Prostate gland (tissue), 2 donors: ENCODE measurements around the gene KPNA4. TPM values are rescaled to one million over a fixed set of nuclear protein-coding genes. Genes with fewer than 3 reads are reported as not detected.

Source experiments
- DNase-seq: peaks from one replicate; pipeline ENCODE4 v3.0.0-alpha.2; 2019; ENCODE audit warnings: low spot score
- H3K27ac ChIP-seq, 2 donors: fragments of 200-600 bp; sonication (generic); 2 replicates each; pipeline ENCODE4 v1.5.1; 2017 to 2019
- H3K27me3 ChIP-seq: fragments of 200-600 bp; sonication (generic); replicated peaks from 2 replicates; pipeline ENCODE4 v1.5.1; 2019; ENCODE audit not compliant: insufficient read depth
- H3K36me3 ChIP-seq, 2 donors: fragments of 200-600 bp; sonication (generic); 1 replicate in 1 of 2; 2 replicates in 1 of 2; pipeline versions ENCODE4 v1.5.1 to v1.8.1; 2017 to 2019
- H3K4me1 ChIP-seq: fragments of 200-600 bp; sonication (generic); replicated peaks from 2 replicates; pipeline ENCODE4 v1.5.1; 2019
- H3K4me3 ChIP-seq, 2 donors: fragments of 200-600 bp; sonication (generic); 2 replicates each; pipeline ENCODE4 v1.5.1; 2017 to 2019
- H3K9me3 ChIP-seq: fragments of 200-600 bp; sonication (generic); 2 replicates; pipeline ENCODE4 v1.5.1; 2017
- POLR2A ChIP-seq: fragments of 450-650 bp; IDR thresholded peaks from one replicate; pipeline ENCODE4 v1.6.1; 2016; ENCODE audit warnings: antibody characterized with exemption, mild to moderate bottlenecking
- POLR2AphosphoS5 ChIP-seq: sonication (generic); formaldehyde crosslinking; IDR thresholded peaks from one replicate; pipeline ENCODE4 v1.6.1; 2017; ENCODE audit warnings: antibody characterized with exemption
- WGBS: methylation state at CpG from one replicate; pipeline ENCODE4 v1.1.5; 2018; 5-methylcytosine and 5-hydroxymethylcytosine counted together
- intact Hi-C: fragments of 100-400 bp; cut with DNase I; formaldehyde crosslinking; loops from one replicate; pipeline ENCODE4 v1.14.2; 2022
- total RNA-seq, 2 donors: library from RNA; depleted of rRNA; stranded (reverse); fragments of >200 nt; gene quantifications; one replicate each; pipeline ENCODE4 v1.1.0, GENCODE V29; 2016
- TF ChIP-seq, protein P1 (sequence below), 4 experiments: fragments of 200-600 bp in 2 of 4; fragments of 450-650 bp in 2 of 4; sonication (generic) in 2 of 4; IDR thresholded peaks; 1 replicate in 3 of 4; 2 replicates in 1 of 4; pipeline ENCODE4 v1.5.1; 2016 to 2019; ENCODE audit warnings: antibody characterized with exemption in 4 of 4, mild to moderate bottlenecking in 2 of 4, moderate library complexity in 2 of 4

Gene KPNA4
- total RNA-seq, 2 donors from 2014 or later: 19.5 to 29.2 TPM

DNA sequence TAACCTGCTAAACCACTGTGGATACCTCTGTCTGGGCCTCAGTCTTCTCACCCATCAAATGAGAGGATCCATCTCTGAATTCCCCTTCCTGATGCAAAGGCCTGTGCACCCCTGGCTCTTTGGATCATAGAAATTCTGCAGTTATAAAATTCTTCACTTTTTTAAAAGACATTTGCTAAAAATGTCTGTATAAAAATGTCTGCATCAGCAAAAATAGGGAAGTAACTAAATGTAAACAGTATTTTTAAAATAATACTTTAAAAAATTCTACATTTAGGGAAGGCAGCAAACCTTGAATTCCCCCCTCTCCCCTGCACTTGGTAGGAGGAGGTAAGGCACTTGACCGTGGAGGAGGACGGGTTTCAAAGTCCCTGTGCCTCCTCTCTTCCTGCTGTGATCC lies 90.2 kb downstream of the KPNA4 start:
- no peak for TF ChIP-seq POLR2AphosphoS5
- TF ChIP-seq, protein P1, sequence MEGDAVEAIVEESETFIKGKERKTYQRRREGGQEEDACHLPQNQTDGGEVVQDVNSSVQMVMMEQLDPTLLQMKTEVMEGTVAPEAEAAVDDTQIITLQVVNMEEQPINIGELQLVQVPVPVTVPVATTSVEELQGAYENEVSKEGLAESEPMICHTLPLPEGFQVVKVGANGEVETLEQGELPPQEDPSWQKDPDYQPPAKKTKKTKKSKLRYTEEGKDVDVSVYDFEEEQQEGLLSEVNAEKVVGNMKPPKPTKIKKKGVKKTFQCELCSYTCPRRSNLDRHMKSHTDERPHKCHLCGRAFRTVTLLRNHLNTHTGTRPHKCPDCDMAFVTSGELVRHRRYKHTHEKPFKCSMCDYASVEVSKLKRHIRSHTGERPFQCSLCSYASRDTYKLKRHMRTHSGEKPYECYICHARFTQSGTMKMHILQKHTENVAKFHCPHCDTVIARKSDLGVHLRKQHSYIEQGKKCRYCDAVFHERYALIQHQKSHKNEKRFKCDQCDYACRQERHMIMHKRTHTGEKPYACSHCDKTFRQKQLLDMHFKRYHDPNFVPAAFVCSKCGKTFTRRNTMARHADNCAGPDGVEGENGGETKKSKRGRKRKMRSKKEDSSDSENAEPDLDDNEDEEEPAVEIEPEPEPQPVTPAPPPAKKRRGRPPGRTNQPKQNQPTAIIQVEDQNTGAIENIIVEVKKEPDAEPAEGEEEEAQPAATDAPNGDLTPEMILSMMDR (IDR thresholded peaks at IDR 0.05): no peak
- DNase-seq: no peak
- Histone ChIP-seq H3K36me3 (no peaks in the 10 kb centered on the region), H3K4me3 (no peak overlapping the region), H3K27me3 (no peaks in the 10 kb centered on the region), H3K27ac (no peak overlapping the region), H3K9me3 (no peaks in the 10 kb centered on the region), H3K4me1 (no peaks in the 10 kb centered on the region)
- intact Hi-C loops: no loop called here
- WGBS: 87% methylated on average over 2 of the region's 2 CpGs

DNA sequence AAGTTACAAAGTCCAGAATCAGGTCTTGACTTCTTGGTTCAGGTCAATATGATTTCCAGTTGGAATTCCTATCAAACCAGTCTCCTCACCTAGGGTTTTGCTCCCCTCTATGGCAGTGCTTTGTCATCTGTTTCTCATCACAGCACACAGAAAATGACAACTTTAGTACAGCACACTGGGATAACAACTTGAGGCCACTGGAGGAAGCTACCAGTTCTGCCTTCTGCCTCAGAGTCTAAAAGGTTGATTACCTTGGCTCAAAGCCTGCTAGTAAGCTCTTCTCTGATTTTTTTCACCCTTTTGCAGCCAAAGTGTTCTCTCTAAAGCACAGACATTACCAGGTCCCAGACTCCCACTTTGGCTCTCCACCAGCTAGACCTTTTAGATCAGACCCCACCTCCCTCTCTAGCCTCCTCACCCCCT lies 90.9 kb downstream of the KPNA4 start:
- intact Hi-C loops: no loop called here
- no peak for TF ChIP-seq POLR2AphosphoS5
- TF ChIP-seq, protein P1 (IDR thresholded peaks at IDR 0.05): no peak
- no peak for TF ChIP-seq POLR2A

DNA sequence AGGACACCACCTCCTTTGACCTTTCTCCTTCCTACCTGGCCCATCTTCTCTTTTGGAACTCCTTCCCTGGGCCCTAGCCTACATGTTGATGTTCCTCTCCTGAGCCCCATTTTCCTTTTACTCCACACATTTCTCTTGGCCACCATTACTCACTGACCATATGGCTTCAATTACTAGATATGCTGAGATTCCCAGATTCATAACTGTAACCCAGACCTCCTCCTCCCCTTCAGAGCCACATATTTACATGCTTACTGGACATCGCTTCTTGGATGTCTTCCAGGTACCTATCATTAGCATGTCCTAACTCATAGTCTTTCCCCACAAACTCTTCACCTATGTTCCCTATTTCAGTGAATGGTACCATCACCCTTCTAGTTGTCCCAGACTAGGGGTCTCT lies 91.4 kb downstream of the KPNA4 start:
- no peaks in the 10 kb centered on the region for H3K27me3 ChIP-seq
- 38% methylated on average over 1 of the region's 1 CpG for WGBS
- H3K9me3 ChIP-seq: no peaks in the 10 kb centered on the region
- no peaks in the 10 kb centered on the region for H3K36me3 ChIP-seq
- intact Hi-C loops: no loop called here
- H3K27ac ChIP-seq: no peak overlapping the region
- H3K4me1 ChIP-seq: no peaks in the 10 kb centered on the region
- no peak overlapping the region for H3K4me3 ChIP-seq
- TF ChIP-seq POLR2A: no peak
- DNase-seq: no peak

More for the DNA sequence above, 90.9 kb downstream of the KPNA4 start:
- Histone ChIP-seq H3K36me3 (no peaks in the 10 kb centered on the region), H3K9me3 (no peaks in the 10 kb centered on the region), H3K27ac (no peak overlapping the region), H3K27me3 (no peaks in the 10 kb centered on the region), H3K4me3 (no peak overlapping the region), H3K4me1 (no peaks in the 10 kb centered on the region)
- no peak for DNase-seq

DNA sequence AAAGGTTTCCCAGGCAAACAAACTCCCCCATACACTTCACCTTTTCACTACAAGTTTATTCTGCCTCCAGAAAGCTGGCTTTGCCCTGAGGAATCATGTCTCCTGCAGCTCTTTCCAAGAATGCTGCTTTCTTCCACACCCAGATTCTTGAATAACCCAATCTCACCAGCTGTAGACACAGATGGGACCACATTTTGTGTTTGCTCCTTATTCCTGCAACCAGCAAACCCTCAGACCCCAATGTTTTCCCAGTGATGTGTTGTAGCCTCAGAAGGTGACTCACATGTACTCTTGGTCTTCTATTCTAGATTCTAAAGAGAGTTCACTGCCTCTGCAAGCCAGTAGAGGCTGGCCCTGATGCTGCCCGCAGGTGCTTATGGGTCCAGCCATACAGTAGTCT lies 92.2 kb downstream of the KPNA4 start:
- DNase-seq: no peak
- TF ChIP-seq, protein P1 (IDR thresholded peaks at IDR 0.05): no peak
- TF ChIP-seq POLR2AphosphoS5 (no peak), POLR2A (no peak)
- intact Hi-C loops: no loop called here
- Histone ChIP-seq H3K4me1 (no peaks in the 10 kb centered on the region), H3K27ac (no peak overlapping the region), H3K27me3 (no peaks in the 10 kb centered on the region), H3K4me3 (no peak overlapping the region), H3K36me3 (no peaks in the 10 kb centered on the region), H3K9me3 (no peaks in the 10 kb centered on the region)
- 73% methylated on average over 1 of the region's 1 CpG for WGBS

DNA sequence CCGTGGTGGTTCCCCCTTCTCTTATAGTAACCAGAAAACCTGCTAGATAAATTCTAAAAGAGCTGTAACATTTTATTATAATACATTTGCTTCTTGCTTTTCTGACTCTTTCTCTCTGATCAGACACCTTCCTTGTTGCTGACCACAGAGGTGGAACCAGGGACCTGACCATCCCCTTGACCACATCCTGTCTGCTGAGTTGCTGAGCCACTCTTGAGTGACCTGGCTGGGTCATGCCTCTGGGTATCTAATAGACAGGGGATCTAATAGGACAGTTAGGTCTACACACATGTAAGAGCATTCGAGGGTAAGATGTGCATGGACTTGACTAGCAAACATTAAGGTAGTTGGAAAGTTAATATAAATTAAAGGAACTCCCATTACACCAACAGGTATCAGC lies 93.0 kb downstream of the KPNA4 start:
- no peak for DNase-seq
- H3K27ac ChIP-seq: no peak overlapping the region
- no peaks in the 10 kb centered on the region for H3K36me3 ChIP-seq
- no peaks in the 10 kb centered on the region for H3K27me3 ChIP-seq
- no peak overlapping the region for H3K4me3 ChIP-seq
- 60% methylated on average over 2 of the region's 2 CpGs for WGBS
- H3K9me3 ChIP-seq: no peaks in the 10 kb centered on the region
- no peaks in the 10 kb centered on the region for H3K4me1 ChIP-seq
- TF ChIP-seq, protein P1 (IDR thresholded peaks at IDR 0.05): no peak
- no peak for TF ChIP-seq POLR2A
- TF ChIP-seq POLR2AphosphoS5: no peak
- intact Hi-C loops: no loop called here
